Colonic mucosa (tissue), 4 donors: Measurements from ENCODE around the gene GON7. TPM values are rescaled to one million over a fixed set of nuclear protein-coding genes. Genes with fewer than 3 reads are reported as not detected.
"Not testable (repeated sequence)": the region's sequence is repeated elsewhere in the genome, so short reads cannot be mapped to it uniquely, and the experiment has no call there.

Experiments used
- DNase-seq: peaks from one replicate; pipeline ENCODE4 v3.0.0-alpha.2; 2020
- H3K27ac ChIP-seq: fragments of 200-600 bp; one replicate; pipeline ENCODE4 v1.8.0; 2021
- H3K27me3 ChIP-seq: fragments of 200-600 bp; one replicate; pipeline ENCODE4 v1.8.0; 2021
- H3K36me3 ChIP-seq: fragments of 200-600 bp; one replicate; pipeline ENCODE4 v1.8.0; 2021
- H3K4me1 ChIP-seq: fragments of 200-600 bp; one replicate; pipeline ENCODE4 v1.8.0; 2021; ENCODE audit warnings: mild to moderate bottlenecking
- H3K4me3 ChIP-seq: fragments of 200-600 bp; one replicate; pipeline ENCODE4 v1.8.0; 2021
- H3K9ac ChIP-seq, 2 donors: one replicate each; pipeline ENCODE4 v1.7.0; 2013; ENCODE audit warnings: control low read depth in 2 of 2, low read depth in 2 of 2, low read length in 2 of 2
- H3K9me3 ChIP-seq: fragments of 200-600 bp; one replicate; pipeline ENCODE4 v1.8.0; 2021
- CTCF ChIP-seq: fragments of 200-600 bp; IDR thresholded peaks from one replicate; pipeline ENCODE4 v1.8.0; 2022; ENCODE audit warnings: antibody characterized with exemption, mild to moderate bottlenecking
- intact Hi-C: fragments of 100-400 bp; cut with DNase I; formaldehyde crosslinking; loops from one replicate; pipeline ENCODE4 v1.14.1; 2022
- total RNA-seq, 2 donors: library from RNA; stranded (reverse); fragmentation: NEBNext Ultra II Directional in 1 of 2; extraction: Animal tissue kit (Norgen Biotek cat#: 25700) in 1 of 2; gene quantifications; one replicate each; pipeline ENCODE4 v1.2.1, GENCODE V29; 2021
- donor health status: healthy.
- donor health status: DM: no; HTN: no; CAD: no.
- donor health status: DM: no; HTN: no; CAD: no.

GON7 gene
- total RNA-seq, 2 donors from 2014 or later, result 21.2 to 25.1 TPM

DNA sequence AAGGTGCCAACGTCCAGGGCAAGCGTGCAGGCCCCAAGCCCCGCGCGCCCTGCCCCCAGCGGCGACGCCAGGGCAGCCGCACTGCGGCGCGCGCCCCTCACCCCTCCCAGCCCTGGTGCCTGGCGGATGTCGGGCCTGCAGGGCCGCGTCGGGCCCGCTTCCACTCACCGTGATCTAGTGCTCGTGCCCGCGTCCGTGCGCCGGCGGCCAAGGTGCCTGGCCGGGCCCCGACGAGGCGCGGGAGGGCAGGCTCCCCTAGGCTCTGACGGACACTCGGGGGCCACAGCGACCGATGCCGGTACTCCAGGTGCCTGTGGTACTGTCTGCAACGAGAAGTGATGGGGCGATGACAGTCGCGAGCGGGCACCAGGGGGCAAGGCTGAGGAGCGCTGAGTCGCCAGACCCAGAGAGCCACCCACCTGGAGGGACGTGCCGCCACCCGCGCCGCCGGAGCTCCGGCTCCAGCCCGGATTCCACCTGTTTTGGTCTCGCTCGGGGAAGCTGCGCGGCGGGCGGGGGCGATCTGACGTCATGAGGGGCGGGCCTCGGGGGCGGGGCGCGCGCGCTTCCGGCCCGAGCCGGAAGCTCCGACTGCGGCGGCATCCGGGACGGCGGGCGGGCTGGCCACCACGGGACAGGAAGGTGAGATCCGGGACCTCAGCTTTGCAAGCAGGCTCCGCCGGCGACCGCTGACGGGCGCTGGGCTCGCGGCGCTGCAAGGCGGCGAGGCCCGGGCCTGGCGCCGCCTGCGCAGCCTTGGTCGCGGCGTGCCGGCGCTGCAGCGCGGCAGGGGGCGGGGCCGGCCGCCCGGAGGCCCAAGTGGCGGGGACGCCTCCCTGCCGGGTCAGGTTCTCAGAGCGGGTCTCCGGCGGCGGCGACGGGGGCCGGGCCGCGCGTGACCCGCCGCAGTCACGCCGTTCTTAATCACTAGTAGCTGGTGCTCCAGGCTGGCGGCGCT, 22.2 kb downstream of the GON7 start, which contains the start of the genes LYSET and MOAP1:
TSS of gene LYSET (plus strand) at position 927 of the 958 bp plus-strand sequence. CDS start 89 bp downstream, outside the sequence.
TSS of gene MOAP1 (minus strand) at position 507 of the 958 bp plus-strand sequence. CDS start 655 bp downstream, outside the sequence.
- peak; percentile 92 for DNase-seq
- Histone ChIP-seq H3K27me3 (no peaks in the 10 kb centered on the region), H3K36me3 (no peaks in the 10 kb centered on the region), H3K9ac (peak within 1 kb of the TSS; percentile 87 to 100), H3K9me3 (no peaks in the 10 kb centered on the region), H3K27ac (peak within 1 kb of the TSS; percentile 94), H3K4me1 (peaks cover 10% of the 10 kb centered on the region), H3K4me3 (peak within 1 kb of the TSS; percentile 94)
- TF ChIP-seq CTCF, result no peak
- intact Hi-C loops, result no loop called here

- intact Hi-C loops, result no loop called here
- no peak for DNase-seq
- Histone ChIP-seq H3K27me3 (no peaks in the 10 kb centered on the region), H3K36me3 (no peaks in the 10 kb centered on the region), H3K4me3 (peak overlapping the region; percentile 94), H3K9ac (peak overlapping the region; percentile 87 to 100), H3K27ac (peak overlapping the region; percentile 94), H3K4me1 (peaks cover 10% of the 10 kb centered on the region), H3K9me3 (no peaks in the 10 kb centered on the region)
- no peak for TF ChIP-seq CTCF
These were observed 23.1 kb downstream of the GON7 start for GRCh38 chr14:93183596-93184317.

- H3K27me3 ChIP-seq, result no peaks in the 10 kb centered on the region
- H3K9ac ChIP-seq, result no peak overlapping the region
- no peak overlapping the region for H3K4me3 ChIP-seq
- H3K27ac ChIP-seq, result no peak overlapping the region
- H3K9me3 ChIP-seq, result no peaks in the 10 kb centered on the region
- TF ChIP-seq CTCF, result no peak
- intact Hi-C loops, result no loop called here
- no peak for DNase-seq
- no peaks in the 10 kb centered on the region for H3K4me1 ChIP-seq
- H3K36me3 ChIP-seq, result no peaks in the 10 kb centered on the region
These were observed 31.4 kb downstream of the GON7 start for GRCh38 chr14:93175492-93175891.

DNA sequence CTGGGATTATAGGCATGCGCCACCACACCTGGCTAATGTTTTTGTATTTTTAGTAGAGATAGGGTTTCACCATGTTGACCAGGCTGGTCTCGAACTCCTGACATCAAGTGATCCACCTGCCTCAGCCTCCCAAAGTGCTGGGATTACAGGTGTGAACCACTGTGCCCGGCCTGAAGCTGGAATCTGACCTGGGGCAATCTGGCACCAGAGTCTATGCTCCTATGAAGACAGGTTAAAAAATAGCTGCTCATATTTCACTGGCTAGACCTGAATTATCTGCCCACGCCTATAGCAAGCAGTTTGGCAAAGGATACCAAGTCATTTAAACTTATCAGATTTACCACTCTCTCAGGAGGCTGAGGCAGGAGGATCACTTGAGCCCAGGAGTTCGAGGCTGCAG, 32.1 kb downstream of the GON7 start:
- H3K9ac ChIP-seq, H3K4me3 ChIP-seq, H3K36me3 ChIP-seq, H3K9me3 ChIP-seq, H3K27ac ChIP-seq, DNase-seq, H3K27me3 ChIP-seq, intact Hi-C loops, H3K4me1 ChIP-seq: not testable (repeated sequence)

GRCh38 chr14:93173943-93174395, 32.9 kb downstream of the GON7 start:
- intact Hi-C loops, result no loop called here
- Histone ChIP-seq H3K36me3 (no peaks in the 10 kb centered on the region), H3K27me3 (no peaks in the 10 kb centered on the region), H3K4me3 (no peak overlapping the region), H3K9me3 (no peaks in the 10 kb centered on the region), H3K4me1 (no peaks in the 10 kb centered on the region), H3K9ac (no peak overlapping the region), H3K27ac (no peak overlapping the region)
- no peak for TF ChIP-seq CTCF
- DNase-seq, result no peak
